Naive B cell (primary cell): ENCODE data around the gene FAM222B. TPM values are rescaled to one million over a fixed set of nuclear protein-coding genes. Genes with fewer than 3 reads are reported as not detected.
A peak's percentile ranks its signal among the peaks of the same experiment; 100 is the strongest.
"Not testable (repeated sequence)": the region's sequence is repeated elsewhere in the genome, so short reads cannot be mapped to it uniquely, and the experiment has no call there.

ENCODE experiments used
- ATAC-seq, 2 donors: fragments of 150-1000 bp; cut with Tn5 transposase; 2 replicates each; pipeline ENCODE4 v1.10.0; 2021; ENCODE audit warnings: low read depth in 2 of 2, mild to moderate bottlenecking in 2 of 2, moderate library complexity in 2 of 2
- DNase-seq: peaks from one replicate; pipeline ENCODE4 v3.0.0; 2022
- H3K27ac Mint-ChIP-seq, 6 donors: one replicate each; pipeline ENCODE4 v1.8.0; 2020 to 2022; ENCODE audit warnings: mild to moderate bottlenecking in 6 of 6, mixed read lengths in 6 of 6, moderate library complexity in 5 of 6, inconsistent platforms in 2 of 6
- H3K27me3 Mint-ChIP-seq, 3 donors: one replicate each; pipeline ENCODE4 v1.8.0; 2021 to 2022; ENCODE audit warnings: mixed read lengths in 3 of 3, mild to moderate bottlenecking in 1 of 3
- H3K36me3 Mint-ChIP-seq, 2 donors: one replicate each; pipeline ENCODE4 v1.8.0; 2020 to 2022; ENCODE audit warnings: mixed read lengths in 2 of 2, inconsistent platforms in 1 of 2, mild to moderate bottlenecking in 1 of 2
- H3K4me1 Mint-ChIP-seq, 3 donors: one replicate each; pipeline ENCODE4 v1.8.0; 2020 to 2022; ENCODE audit warnings: mixed read lengths in 3 of 3, inconsistent platforms in 1 of 3, mild to moderate bottlenecking in 1 of 3, moderate library complexity in 1 of 3
- H3K4me3 Mint-ChIP-seq, 8 donors: one replicate each; pipeline ENCODE4 v1.8.0; 2020 to 2022; ENCODE audit warnings: mild to moderate bottlenecking in 8 of 8, mixed read lengths in 8 of 8, moderate library complexity in 8 of 8, inconsistent platforms in 2 of 8
- H3K9me3 Mint-ChIP-seq, 7 donors: one replicate each; pipeline ENCODE4 v1.8.0; 2020 to 2022; ENCODE audit warnings: mixed read lengths in 7 of 7, mild to moderate bottlenecking in 5 of 7, inconsistent platforms in 2 of 7, moderate library complexity in 1 of 7
- polyA plus RNA-seq, 6 donors: library from polyadenylated mRNA; unstranded; fragments of 300-500 nt; fragmentation: Illumina TruSeq; gene quantifications; one replicate each; pipeline ENCODE4 v1.2.3, GENCODE V29; 2021; ENCODE audit warnings: low read depth in 6 of 6

FAM222B gene
- polyA plus RNA-seq, 6 donors from 2014 or later = 6.6 to 19.4 (median 8.2) TPM

- Mint-ChIP-seq H3K9me3 (no peaks in the 10 kb centered on the region), H3K27ac (no peak overlapping the region), H3K4me3 (no peak overlapping the region), H3K4me1 (peaks cover 9 to 17% (median 11%) of the 10 kb centered on the region in 3 donors), H3K27me3 (no peaks in the 10 kb centered on the region), H3K36me3 (peaks cover 3 to 35% of the 10 kb centered on the region in 2 donors)
- no peak for DNase-seq
- ATAC-seq = no peak
These were observed 37.4 kb upstream of the FAM222B start for GRCh38 chr17:28879886-28880571.

DNA sequence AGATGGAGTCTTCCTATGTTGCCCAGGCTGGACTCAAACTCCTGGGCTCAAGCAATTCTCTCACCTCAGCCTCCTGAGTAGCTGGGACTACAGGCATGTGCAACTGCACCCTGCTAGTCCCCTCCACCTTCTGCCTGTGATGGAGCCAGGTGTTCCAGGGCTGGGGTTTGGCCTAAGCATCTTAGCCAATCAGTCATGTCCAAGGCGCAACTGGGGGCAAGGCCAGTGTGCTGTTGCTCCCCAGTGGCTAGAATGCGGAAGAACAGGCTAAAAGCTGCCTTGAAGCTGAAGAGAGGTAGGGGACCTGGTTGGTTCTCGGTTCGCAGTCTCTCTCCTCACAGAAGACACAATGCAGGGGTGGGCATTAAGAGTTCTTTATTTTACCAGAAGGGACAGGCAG lies 36.4 kb upstream of the FAM222B start:
- Mint-ChIP-seq H3K4me1 (peaks cover 0 to 9% (median under 1%) of the 10 kb centered on the region in 3 donors), H3K4me3 (no peak overlapping the region), H3K36me3 (peaks cover 3 to 24% of the 10 kb centered on the region in 2 donors), H3K27me3 (no peaks in the 10 kb centered on the region), H3K27ac (peak overlapping the region in 1 of 6 donors; percentile 56), H3K9me3 (no peaks in the 10 kb centered on the region)
- ATAC-seq (peak in 1 of 2 donors; percentile 41), DNase-seq (no peak)

DNA sequence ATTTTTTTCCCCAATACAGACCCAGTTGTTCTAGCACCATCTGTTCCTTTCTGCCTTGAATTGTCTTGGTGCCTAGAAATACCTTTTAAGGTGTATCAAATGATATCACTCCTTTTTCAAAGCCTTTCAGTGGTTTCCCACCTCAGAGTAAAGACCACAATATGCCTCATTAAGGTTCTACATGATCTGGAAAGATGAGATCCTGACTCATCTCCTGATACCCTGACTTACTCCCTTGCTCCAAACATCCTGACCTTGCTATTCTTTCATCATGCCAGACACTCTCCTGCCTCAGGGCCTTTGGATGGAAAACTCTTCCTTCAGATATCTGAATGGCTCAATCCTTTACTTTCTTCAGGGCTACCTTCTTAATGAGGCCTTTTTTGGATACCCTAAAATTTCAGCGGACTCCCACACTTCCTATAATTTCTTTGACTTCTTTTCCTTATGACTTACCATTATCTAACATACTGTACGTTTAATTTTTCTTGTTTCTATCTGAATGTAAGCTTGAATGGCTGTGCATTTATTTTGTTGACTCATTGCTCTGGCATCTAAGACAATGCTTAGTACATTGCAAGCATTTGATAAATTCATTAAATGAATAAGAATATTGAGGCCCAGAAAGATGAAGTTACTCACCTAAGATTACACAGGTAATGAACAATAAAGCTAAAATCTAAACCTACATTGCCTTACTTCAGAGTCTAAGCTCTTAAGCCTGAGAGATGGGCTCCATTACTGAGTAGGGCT lies 35.7 kb upstream of the FAM222B start:
- Mint-ChIP-seq H3K36me3 (peaks cover 3 to 24% of the 10 kb centered on the region in 2 donors), H3K27ac (peak overlapping the region in 2 of 6 donors; percentile 64 to 76)

GRCh38 chr17:28877150-28877711 lies 34.6 kb upstream of the FAM222B start:
- H3K4me3 Mint-ChIP-seq, H3K27me3 Mint-ChIP-seq, DNase-seq, H3K9me3 Mint-ChIP-seq, ATAC-seq: not testable (repeated sequence)
- Mint-ChIP-seq H3K4me1 (peaks cover 0 to 18% (median 4%) of the 10 kb centered on the region in 3 donors), H3K36me3 (peaks cover 3 to 21% of the 10 kb centered on the region in 2 donors), H3K27ac (peak overlapping the region in 2 of 6 donors; percentile 42 to 67)

More for the DNA sequence above, 35.7 kb upstream of the FAM222B start:
- H3K27me3 Mint-ChIP-seq = no peaks in the 10 kb centered on the region
- H3K4me3 Mint-ChIP-seq = no peak overlapping the region
- no peaks in the 10 kb centered on the region for H3K9me3 Mint-ChIP-seq
- DNase-seq (no peak), ATAC-seq (no peak)
- H3K4me1 Mint-ChIP-seq = peaks cover 0 to 12% (median 0%) of the 10 kb centered on the region in 3 donors

DNA sequence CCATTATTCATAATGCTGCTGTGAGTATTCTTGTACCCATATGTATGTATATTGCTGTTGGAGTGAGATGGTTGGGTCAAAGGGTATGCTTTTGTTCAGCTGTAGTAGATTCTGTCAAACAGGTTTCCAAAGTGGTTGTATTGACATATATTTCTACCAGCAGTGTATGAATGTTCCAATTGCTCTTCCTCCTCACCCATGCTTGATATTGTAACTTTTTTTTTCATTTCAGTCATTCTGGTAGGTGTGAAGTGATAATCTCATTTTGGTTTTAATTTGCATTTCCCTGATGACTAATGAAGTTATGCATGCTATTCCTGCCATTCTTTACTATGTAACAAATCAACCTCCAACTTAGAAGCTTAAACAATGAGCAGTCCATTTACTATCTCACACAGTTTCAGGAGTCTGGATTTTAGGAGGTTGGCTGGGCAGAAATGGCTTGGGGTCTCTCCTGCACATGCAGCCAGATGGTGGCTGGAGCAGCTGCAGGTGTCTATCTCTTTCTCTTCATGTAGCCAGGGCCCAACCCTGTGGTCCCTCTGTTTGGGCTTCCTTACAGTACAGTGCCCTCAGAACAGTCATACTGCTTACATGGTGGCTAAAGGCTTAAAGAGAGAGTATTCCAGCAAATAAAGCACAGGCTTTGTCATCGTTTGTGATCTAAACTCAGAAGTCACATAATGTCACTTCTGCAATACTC lies 33.4 kb upstream of the FAM222B start:
- Mint-ChIP-seq H3K36me3 (peaks cover 3 to 17% of the 10 kb centered on the region in 2 donors), H3K27ac (peak overlapping the region in 2 of 6 donors; percentile 22 to 76), H3K4me1 (peaks cover 6 to 27% (median 17%) of the 10 kb centered on the region in 3 donors), H3K27me3 (no peaks in the 10 kb centered on the region), H3K4me3 (no peak overlapping the region), H3K9me3 (no peaks in the 10 kb centered on the region)
- ATAC-seq (no peak), DNase-seq (no peak)

DNA sequence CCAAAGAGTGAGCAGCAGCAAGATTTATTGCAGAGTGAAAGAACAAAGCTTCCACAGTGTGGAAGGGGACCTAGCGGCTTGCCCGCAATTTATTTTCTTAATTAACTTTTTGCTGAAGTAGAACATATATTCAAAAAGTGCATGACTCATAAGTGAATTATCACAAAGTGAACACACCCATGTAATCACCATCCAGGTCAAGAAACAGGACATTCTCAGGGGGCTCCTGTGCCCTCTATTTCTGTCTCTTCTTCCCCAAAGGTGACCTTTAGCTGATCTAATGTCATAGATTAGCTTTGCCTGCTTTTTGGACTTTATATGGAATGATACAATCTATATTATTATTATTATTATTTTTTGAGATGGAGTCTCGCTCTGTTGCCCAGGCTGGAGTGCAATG lies 32.2 kb upstream of the FAM222B start:
- no peak for DNase-seq
- Mint-ChIP-seq H3K27me3 (no peaks in the 10 kb centered on the region), H3K27ac (peak overlapping the region in 1 of 6 donors; percentile 33), H3K4me3 (no peak overlapping the region), H3K4me1 (peaks cover 10 to 24% (median 18%) of the 10 kb centered on the region in 3 donors), H3K36me3 (peaks cover 3 to 9% of the 10 kb centered on the region in 2 donors), H3K9me3 (no peaks in the 10 kb centered on the region)
- no peak for ATAC-seq

DNA sequence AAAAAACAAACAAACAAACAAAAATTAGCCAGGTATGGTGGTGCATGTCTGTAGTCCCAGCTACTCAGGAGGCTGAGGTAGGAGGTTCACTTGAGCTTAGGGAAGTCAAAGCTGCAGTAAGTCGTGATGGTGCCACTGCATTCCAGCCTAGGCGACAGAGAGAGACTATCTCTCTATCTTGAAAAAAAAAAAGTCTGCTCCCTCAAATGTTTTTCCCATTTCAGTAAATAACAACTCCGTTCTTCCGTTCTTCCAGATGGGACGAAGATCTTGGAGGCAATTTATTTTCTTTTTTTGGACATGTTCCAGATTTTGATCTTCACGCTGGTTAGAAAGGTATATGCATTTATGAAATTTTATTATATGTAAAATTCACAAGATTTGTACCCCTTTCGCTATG lies 31.2 kb upstream of the FAM222B start:
- Mint-ChIP-seq H3K4me3 (peak overlapping the region in 1 of 8 donors; percentile 30), H3K27ac (peak overlapping the region in 1 of 6 donors; percentile 85), H3K27me3 (no peaks in the 10 kb centered on the region), H3K36me3 (peaks cover 3 to 8% of the 10 kb centered on the region in 2 donors), H3K4me1 (peaks cover 10 to 21% (median 18%) of the 10 kb centered on the region in 3 donors), H3K9me3 (no peaks in the 10 kb centered on the region)
- DNase-seq (no peak), ATAC-seq (no peak)

DNA sequence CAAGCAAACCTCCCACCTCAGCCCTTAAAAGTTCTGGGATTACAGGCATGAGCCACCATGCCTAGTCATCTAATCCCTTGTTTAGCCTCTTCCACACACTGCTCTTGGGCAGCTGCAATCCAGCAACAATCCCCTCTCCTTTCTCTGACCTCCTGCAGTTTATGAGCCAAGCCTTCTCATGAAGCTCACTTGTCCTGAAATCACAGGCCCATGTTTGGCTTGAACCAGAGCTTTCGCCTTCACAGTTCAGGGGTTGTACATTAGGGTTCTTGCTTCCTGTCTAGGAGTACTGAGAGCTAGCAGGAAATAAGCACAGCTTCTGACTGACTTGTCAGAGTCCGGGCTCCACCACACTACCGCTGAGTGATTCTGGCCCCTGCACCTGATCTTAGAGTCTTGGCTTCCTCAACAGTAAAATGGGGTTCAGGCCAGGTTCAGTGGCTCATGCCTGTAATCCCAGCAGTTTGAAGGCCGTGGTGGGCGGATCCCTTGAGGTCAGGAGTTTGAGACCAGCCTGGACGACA lies 28.5 kb upstream of the FAM222B start:
- ATAC-seq (peak; percentile 99 to 100), DNase-seq (peak; percentile 45)
- Mint-ChIP-seq H3K27ac (peak overlapping the region; percentile 71 to 99 (median 97)), H3K27me3 (no peaks in the 10 kb centered on the region), H3K4me3 (peak overlapping the region in 7 of 8 donors; percentile 41 to 89 (median 76)), H3K4me1 (peaks cover 12 to 21% (median 18%) of the 10 kb centered on the region in 3 donors), H3K36me3 (no peaks in the 10 kb centered on the region), H3K9me3 (no peaks in the 10 kb centered on the region)

DNA sequence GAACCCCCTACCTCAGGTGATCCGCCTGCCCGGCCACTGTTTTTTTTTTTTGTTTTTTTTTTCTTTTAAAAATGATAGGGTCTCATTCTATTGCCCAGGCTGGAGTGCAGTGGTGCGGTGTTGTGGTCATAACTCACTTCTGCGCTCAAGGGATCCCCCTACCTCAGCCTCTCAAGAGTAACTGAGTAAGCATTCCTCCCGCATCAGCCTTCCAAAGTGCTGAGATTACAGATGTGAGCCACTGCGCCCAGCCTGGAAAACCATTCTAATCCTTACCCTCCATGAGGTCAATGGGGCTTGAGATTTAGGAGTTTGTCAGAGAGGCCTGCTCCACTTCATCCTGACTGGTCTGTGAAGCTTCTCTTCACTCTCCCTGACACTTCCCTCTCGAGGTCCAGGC lies 24.7 kb upstream of the FAM222B start:
- DNase-seq (no peak), ATAC-seq (no peak)
- Mint-ChIP-seq H3K4me1 (peaks cover 20 to 25% (median 24%) of the 10 kb centered on the region in 3 donors), H3K27ac (peak overlapping the region in 1 of 6 donors; percentile 38), H3K27me3 (no peaks in the 10 kb centered on the region), H3K9me3 (no peaks in the 10 kb centered on the region), H3K36me3 (no peaks in the 10 kb centered on the region), H3K4me3 (no peak overlapping the region)

- Mint-ChIP-seq H3K9me3 (no peaks in the 10 kb centered on the region), H3K4me1 (peaks cover 13 to 19% (median 14%) of the 10 kb centered on the region in 3 donors), H3K27me3 (no peaks in the 10 kb centered on the region), H3K27ac (peak overlapping the region in 5 of 6 donors; percentile 28 to 82 (median 62)), H3K4me3 (peak overlapping the region in 5 of 8 donors; percentile 5 to 82 (median 28)), H3K36me3 (no peaks in the 10 kb centered on the region)
- ATAC-seq (peak; percentile 99 to 100), DNase-seq (peak; percentile 23)
These were observed 23.6 kb upstream of the FAM222B start for GRCh38 chr17:28865946-28866752.

- DNase-seq = no peak
- Mint-ChIP-seq H3K9me3 (no peaks in the 10 kb centered on the region), H3K36me3 (no peaks in the 10 kb centered on the region), H3K27ac (peak overlapping the region in 4 of 6 donors; percentile 28 to 82 (median 68)), H3K27me3 (no peaks in the 10 kb centered on the region), H3K4me1 (peaks cover 10 to 14% (median 11%) of the 10 kb centered on the region in 3 donors), H3K4me3 (peak overlapping the region in 5 of 8 donors; percentile 5 to 82 (median 28))
- ATAC-seq = no peak
These were observed 22.6 kb upstream of the FAM222B start for GRCh38 chr17:28864991-28865849.
